IMR-90 (cell line): Measurements from ENCODE around the gene SURF6. TPM values are rescaled to one million over a fixed set of nuclear protein-coding genes. Genes with fewer than 3 reads are reported as not detected.

ENCODE experiments used
- ATAC-seq: fragments of 200-7000 bp; cut with Tn5 transposase; 2 replicates; pipeline ENCODE4 v1.9.1; 2020; ENCODE audit warnings: low read depth, mild to moderate bottlenecking, moderate library complexity
- BruUV-seq: library from RNA; stranded (reverse); fragments of 400-500 nt; replicated peaks from 2 replicates; lab custom pipeline; 2021; lab: Mats Ljungman, UMichigan
- CTCF ChIA-PET: fragments of 300-600 bp; formaldehyde crosslinking; extraction: SDS; loops from one replicate; lab custom pipeline; 2021; ENCODE audit warnings: antibody characterized with exemption; lab: Yijun Ruan, JAX
- POLR2A ChIA-PET: fragments of 300-600 bp; sonication (Branson Sonifier 250); formaldehyde crosslinking; loops from one replicate; lab custom pipeline; 2022; ENCODE audit warnings: antibody characterized with exemption; ENCODE audit not compliant: unreplicated experiment; lab: Charles Lee
- DNase-seq: peaks from one replicate; pipeline ENCODE4 v3.0.0; 2013
- H2AFZ ChIP-seq: replicated peaks from 2 replicates; pipeline ENCODE3; 2013; ENCODE audit warnings: low read length, mild to moderate bottlenecking; ENCODE audit not compliant: poor library complexity
- H2AK5ac ChIP-seq: 2 replicates; pipeline ENCODE4 v1.6.1; 2013; ENCODE audit warnings: low read depth, low read length, inconsistent platforms
- H2AK9ac ChIP-seq: replicated peaks from 2 replicates; pipeline ENCODE3; 2013; ENCODE audit warnings: mild to moderate bottlenecking, low read depth, low read length, moderate library complexity; ENCODE audit not compliant: poor library complexity
- H2BK120ac ChIP-seq: 2 replicates; pipeline ENCODE4 v1.6.1; 2013; ENCODE audit warnings: low read depth, low read length, inconsistent platforms
- H2BK15ac ChIP-seq: 3 replicates; pipeline ENCODE4 v1.6.1; 2013; ENCODE audit warnings: low read depth, low read length, inconsistent platforms
- H2BK20ac ChIP-seq: 2 replicates; pipeline ENCODE4 v1.6.1; 2013; ENCODE audit warnings: low read depth, mild to moderate bottlenecking, inconsistent platforms, low read length, moderate library complexity
- H2BK5ac ChIP-seq: 2 replicates; pipeline ENCODE4 v1.6.1; 2013; ENCODE audit warnings: mild to moderate bottlenecking, low read depth, low read length, inconsistent platforms; ENCODE audit not compliant: poor library complexity, severe bottlenecking
- H3K14ac ChIP-seq: replicated peaks from 2 replicates; pipeline ENCODE4 v1.6.1; 2013; ENCODE audit warnings: low read depth, low read length, inconsistent platforms
- H3K18ac ChIP-seq: 2 replicates; pipeline ENCODE4 v1.6.1; 2013; ENCODE audit warnings: low read depth, low read length, control low read depth
- H3K23ac ChIP-seq: 2 replicates; pipeline ENCODE4 v1.6.1; 2013; ENCODE audit warnings: low read depth, low read length, inconsistent platforms
- H3K27ac ChIP-seq: 2 replicates; pipeline ENCODE4 v1.5.1; 2013; ENCODE audit warnings: mild to moderate bottlenecking, control low read depth, low read length; ENCODE audit not compliant: insufficient read depth
- H3K27me3 ChIP-seq: 2 replicates; pipeline ENCODE4 v1.6.1; 2013; ENCODE audit warnings: low read length; ENCODE audit not compliant: control insufficient read depth, insufficient read depth
- H3K36me3 ChIP-seq: 2 replicates; pipeline ENCODE4 v1.6.1; 2013; ENCODE audit warnings: low read length, mixed read lengths; ENCODE audit not compliant: control insufficient read depth, insufficient read depth
- H3K4ac ChIP-seq: 2 replicates; pipeline ENCODE4 v1.6.1; 2013; ENCODE audit warnings: low read depth, low read length, inconsistent platforms
- H3K4me1 ChIP-seq: 2 replicates; pipeline ENCODE4 v1.6.1; 2013; ENCODE audit warnings: low read length, mixed read lengths; ENCODE audit not compliant: control insufficient read depth, insufficient read depth
- H3K4me2 ChIP-seq: 2 replicates; pipeline ENCODE4 v1.6.1; 2013; ENCODE audit warnings: low read depth, mild to moderate bottlenecking, control low read depth, low read length, moderate library complexity
- H3K4me3 ChIP-seq: 2 replicates; pipeline ENCODE4 v1.5.1; 2013; ENCODE audit warnings: low read depth, mild to moderate bottlenecking, control low read depth, low read length, moderate library complexity; ENCODE audit not compliant: insufficient read depth
- H3K56ac ChIP-seq: 2 replicates; pipeline ENCODE4 v1.6.1; 2013; ENCODE audit warnings: low read length, inconsistent platforms; ENCODE audit not compliant: insufficient read depth; ENCODE audit errors: extremely low read depth
- H3K79me1 ChIP-seq, 2 experiments: 2 replicates each; pipeline ENCODE4 v1.6.1; 2013; ENCODE audit warnings: low read length in 2 of 2, inconsistent platforms in 1 of 2, low read depth in 1 of 2
- H3K9ac ChIP-seq: 2 replicates; pipeline ENCODE4 v1.6.1; 2013; ENCODE audit warnings: low read depth, low read length, control low read depth
- H3K9me1 ChIP-seq: 2 replicates; pipeline ENCODE4 v1.6.1; 2013; ENCODE audit warnings: low read length, inconsistent platforms; ENCODE audit not compliant: insufficient read depth
- H3K9me3 ChIP-seq: 2 replicates; pipeline ENCODE4 v1.6.1; 2013; ENCODE audit warnings: low read length; ENCODE audit not compliant: control insufficient read depth, insufficient read depth
- H4K20me1 ChIP-seq: 2 replicates; pipeline ENCODE4 v1.6.1; 2013; ENCODE audit warnings: low read length, inconsistent platforms; ENCODE audit not compliant: insufficient read depth
- H4K5ac ChIP-seq: 2 replicates; pipeline ENCODE4 v1.6.1; 2013; ENCODE audit warnings: mild to moderate bottlenecking, low read depth, low read length, control low read depth
- H4K8ac ChIP-seq, 2 experiments: 2 replicates each; pipeline ENCODE4 v1.6.1; 2013; ENCODE audit warnings: low read depth in 2 of 2, low read length in 2 of 2, control low read depth in 1 of 2, inconsistent platforms in 1 of 2
- H4K91ac ChIP-seq: 2 replicates; pipeline ENCODE4 v1.6.1; 2013; ENCODE audit warnings: low read depth, low read length, inconsistent platforms; ENCODE audit not compliant: insufficient read depth
- CEBPB ChIP-seq: IDR thresholded peaks from 2 replicates; pipeline ENCODE4 v1.6.1; 2012; ENCODE audit warnings: low read depth, low read length, improper control_type of control experiment
- ELK1 ChIP-seq: fragments of 150-350 bp; IDR thresholded peaks from 2 replicates; pipeline ENCODE4 v1.6.1; 2016; ENCODE audit warnings: low read depth, mild to moderate bottlenecking, low read length, moderate library complexity, borderline replicate concordance
- FOS ChIP-seq: fragments of 150-350 bp; IDR thresholded peaks from 2 replicates; pipeline ENCODE4 v1.6.1; 2016; ENCODE audit warnings: low read depth, low read length
- RCOR1 ChIP-seq: IDR thresholded peaks from 2 replicates; pipeline ENCODE4 v1.6.1; 2012; ENCODE audit warnings: mild to moderate bottlenecking, low read length, improper control_type of control experiment; ENCODE audit not compliant: insufficient replicate concordance
- SMC3 ChIP-seq: fragments of 150-350 bp; IDR thresholded peaks from 2 replicates; pipeline ENCODE4 v1.6.1; 2016; ENCODE audit warnings: low read depth, mild to moderate bottlenecking, antibody characterized with exemption, low read length, moderate library complexity
- WGBS, 2 experiments: methylation state at CpG; one replicate each; pipeline versions ENCODE4 v1.1.5 to v1.1.7; 2013; ENCODE audit warnings: missing lambda C conversion rate in 2 of 2; ENCODE audit not compliant: insufficient read length in 1 of 2; ENCODE audit errors: extremely low coverage in 2 of 2; 5-methylcytosine and 5-hydroxymethylcytosine counted together
- dilution Hi-C: fragments of 300-500 bp; cut with HindIII; formaldehyde crosslinking; loops from one replicate; pipeline ENCODE4 v1.14.3; 2018; ENCODE audit warnings: low sequenced_read_pairs; ENCODE audit not compliant: unreplicated experiment
- in situ Hi-C: fragments of 300-500 bp; cut with MboI; formaldehyde crosslinking; loops from 3 replicates; pipeline ENCODE4 v1.14.3; 2019; ENCODE audit warnings: low sequenced_read_pairs, inconsistent platforms, mixed read lengths
- intact Hi-C: fragments of 100-400 bp; cut with micrococcal nuclease; formaldehyde crosslinking; loops from 2 replicates; pipeline ENCODE4 v1.10.0; 2022
- polyA plus RNA-seq, 3 experiments: library from polyadenylated mRNA; depleted of rRNA; stranded (reverse); fragments of >200 nt; gene quantifications; 2 replicates each; pipeline ENCODE4 v1.2.3, GENCODE V29; 2012; ENCODE audit warnings: low replicate concordance in 1 of 3
- total RNA-seq: library from RNA; depleted of rRNA; stranded (reverse); fragments of >200 nt; gene quantifications from 2 replicates; pipeline ENCODE4 v1.2.3, GENCODE V29; 2012
- TF ChIP-seq, protein P1 (sequence below): conservative IDR thresholded peaks from 2 replicates; pipeline ENCODE4 v1.5.1; 2012; ENCODE audit warnings: mild to moderate bottlenecking, low read depth, low read length, improper control_type of control experiment

The SURF6 gene
- total and polyA plus RNA-seq, 2 of the 4 experiments (the other 2 are of a cell fraction), result 6.1 to 12.8 TPM

- 71% methylated on average over 1 of the region's 14 CpGs; no CpG with 5 or more reads in 1 of the 2 experiments for WGBS, 2 experiments
- no peak for TF ChIP-seq SMC3
- no peak for TF ChIP-seq ELK1
- no peak for TF ChIP-seq RCOR1
- no peak for TF ChIP-seq FOS
- TF ChIP-seq, protein P1, sequence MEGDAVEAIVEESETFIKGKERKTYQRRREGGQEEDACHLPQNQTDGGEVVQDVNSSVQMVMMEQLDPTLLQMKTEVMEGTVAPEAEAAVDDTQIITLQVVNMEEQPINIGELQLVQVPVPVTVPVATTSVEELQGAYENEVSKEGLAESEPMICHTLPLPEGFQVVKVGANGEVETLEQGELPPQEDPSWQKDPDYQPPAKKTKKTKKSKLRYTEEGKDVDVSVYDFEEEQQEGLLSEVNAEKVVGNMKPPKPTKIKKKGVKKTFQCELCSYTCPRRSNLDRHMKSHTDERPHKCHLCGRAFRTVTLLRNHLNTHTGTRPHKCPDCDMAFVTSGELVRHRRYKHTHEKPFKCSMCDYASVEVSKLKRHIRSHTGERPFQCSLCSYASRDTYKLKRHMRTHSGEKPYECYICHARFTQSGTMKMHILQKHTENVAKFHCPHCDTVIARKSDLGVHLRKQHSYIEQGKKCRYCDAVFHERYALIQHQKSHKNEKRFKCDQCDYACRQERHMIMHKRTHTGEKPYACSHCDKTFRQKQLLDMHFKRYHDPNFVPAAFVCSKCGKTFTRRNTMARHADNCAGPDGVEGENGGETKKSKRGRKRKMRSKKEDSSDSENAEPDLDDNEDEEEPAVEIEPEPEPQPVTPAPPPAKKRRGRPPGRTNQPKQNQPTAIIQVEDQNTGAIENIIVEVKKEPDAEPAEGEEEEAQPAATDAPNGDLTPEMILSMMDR, result no peak
- no peak for TF ChIP-seq CEBPB
- no peak for DNase-seq
- no peaks in the 10 kb centered on the region for H3K9me1 ChIP-seq
- ATAC-seq, result no peak
- H3K23ac ChIP-seq, result no peak overlapping the region
- no peak overlapping the region for H4K91ac ChIP-seq
- H2BK15ac ChIP-seq, result no peak overlapping the region
- no peak overlapping the region for H2BK5ac ChIP-seq
- no peaks in the 10 kb centered on the region for H3K9me3 ChIP-seq
- H3K14ac ChIP-seq, result no peak overlapping the region
- H3K18ac ChIP-seq, result no peak overlapping the region
- H3K4me3 ChIP-seq, result no peak overlapping the region
- H4K5ac ChIP-seq, result no peak overlapping the region
- no peaks in the 10 kb centered on the region for H3K36me3 ChIP-seq
- no peak overlapping the region for H3K56ac ChIP-seq
- no peak overlapping the region for H2BK20ac ChIP-seq
- H3K27me3 ChIP-seq, result no peaks in the 10 kb centered on the region
- H4K8ac ChIP-seq, result no peak overlapping the region
- no peak overlapping the region for H3K4ac ChIP-seq
- H3K9ac ChIP-seq, result no peak overlapping the region
- no peak overlapping the region for H3K27ac ChIP-seq
- ChIA-PET POLR2A (no interaction called here), CTCF (no interaction called here)
- intact Hi-C loops, result no loop called here
- in situ Hi-C loops, result no loop called here
- H3K79me1 ChIP-seq, result peaks cover 0 to 7% of the 10 kb centered on the region in 2 experiments; a peak in 1 of 4 replicates
- H4K20me1 ChIP-seq, result peaks cover 9% of the 10 kb centered on the region
- no peak overlapping the region for H2AK5ac ChIP-seq
- H3K4me1 ChIP-seq, result no peaks in the 10 kb centered on the region; the same call in 1 of the 2 replicates
- no peak overlapping the region for H2BK120ac ChIP-seq
- dilution Hi-C loops, result no loop called here
- no peak overlapping the region for H3K4me2 ChIP-seq
- H2AFZ ChIP-seq, result no peak overlapping the region
- H2AK9ac ChIP-seq, result no peak overlapping the region
- BruUV-seq, result no TSS peak
Observed at GRCh38 chr9:133379153-133380086, 43.4 kb upstream of the SURF6 start.
